ENCODE measurements around the gene ORC6.

ORC6 gene

DNA sequence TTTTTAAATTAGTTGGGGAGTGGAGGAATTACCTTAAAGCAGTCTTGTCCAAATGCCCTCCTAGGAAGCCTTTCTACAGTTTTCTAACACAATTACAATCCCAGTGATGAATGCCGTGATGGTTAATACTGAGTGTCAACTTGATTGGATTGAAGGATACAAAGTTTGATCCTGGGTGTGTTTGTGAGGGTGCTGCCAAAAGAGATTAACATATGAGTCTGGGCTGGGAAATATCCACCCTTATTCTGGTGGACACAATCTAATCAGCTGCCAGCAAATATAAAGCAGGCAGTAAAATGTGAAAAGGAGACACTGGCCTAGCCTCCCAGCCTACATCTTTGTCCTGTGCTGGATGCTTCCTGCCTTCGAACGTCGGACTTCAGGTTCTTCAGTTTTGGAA is 12.2 kb downstream of the ORC6 start:
- no peak for DNase-seq

DNA sequence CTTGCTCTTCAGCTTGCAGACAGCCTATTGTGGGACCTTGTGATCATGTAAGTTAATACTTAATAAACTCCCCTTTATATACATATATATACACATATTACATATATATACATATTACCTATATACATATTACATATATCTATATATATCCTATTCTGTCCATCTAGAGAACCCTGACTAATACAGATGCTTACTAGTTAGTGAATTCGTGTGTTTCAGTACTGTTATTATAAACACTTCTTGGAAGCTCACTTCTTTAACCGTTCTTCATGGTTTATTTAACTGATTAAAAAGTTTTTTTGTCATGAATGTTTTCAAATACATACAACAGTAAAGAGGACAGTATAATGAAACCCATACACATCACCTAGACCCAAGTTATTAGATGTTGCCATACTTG is 12.6 kb downstream of the ORC6 start:
- DNase-seq: no peak

DNA sequence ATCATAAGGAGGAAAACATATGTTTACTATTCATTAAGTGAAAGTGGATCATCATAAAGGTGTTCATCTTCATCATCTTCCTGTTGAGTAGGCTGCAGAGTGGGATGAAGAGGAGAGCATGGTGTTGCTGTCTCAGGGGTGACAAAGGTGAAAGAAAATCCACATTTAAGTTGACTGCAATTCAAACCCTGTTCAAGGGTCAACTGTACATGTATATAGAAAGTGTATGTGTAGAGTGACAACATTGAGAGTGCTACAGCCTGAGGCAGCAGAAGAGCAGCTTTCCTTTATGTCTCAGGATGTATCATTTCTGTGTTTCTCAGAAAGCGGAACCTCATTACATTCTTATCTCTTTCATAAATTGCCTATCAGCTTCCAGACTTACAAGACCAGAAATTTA is 17.2 kb downstream of the ORC6 start:
- DNase-seq: no peak

DNA sequence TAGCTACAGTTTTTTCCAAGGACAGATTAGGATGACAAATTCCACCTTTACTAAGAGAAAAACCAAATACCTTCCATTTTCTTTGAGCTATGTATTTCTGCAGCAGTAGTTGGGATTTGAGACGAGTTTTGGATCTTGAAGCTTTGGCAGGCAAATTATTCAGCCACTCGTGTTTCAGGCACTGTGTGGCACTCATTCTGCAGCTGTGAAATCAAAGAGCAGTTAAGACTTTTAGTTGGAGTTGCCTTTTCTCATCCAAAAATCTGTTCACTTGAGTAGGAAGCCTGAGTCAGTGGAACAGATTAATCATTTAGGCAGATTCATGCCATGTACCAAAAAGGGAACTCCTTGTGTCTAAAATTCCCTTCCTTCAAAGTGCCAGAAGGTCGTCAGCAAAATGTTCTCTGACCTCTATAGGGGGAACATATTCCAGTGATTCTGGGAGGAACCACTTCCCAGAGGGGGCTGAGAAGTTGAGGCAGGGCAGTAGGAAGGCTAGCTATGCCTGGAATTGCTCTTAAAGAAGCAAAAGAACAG is 20.1 kb downstream of the ORC6 start:
- no peak for DNase-seq

DNA sequence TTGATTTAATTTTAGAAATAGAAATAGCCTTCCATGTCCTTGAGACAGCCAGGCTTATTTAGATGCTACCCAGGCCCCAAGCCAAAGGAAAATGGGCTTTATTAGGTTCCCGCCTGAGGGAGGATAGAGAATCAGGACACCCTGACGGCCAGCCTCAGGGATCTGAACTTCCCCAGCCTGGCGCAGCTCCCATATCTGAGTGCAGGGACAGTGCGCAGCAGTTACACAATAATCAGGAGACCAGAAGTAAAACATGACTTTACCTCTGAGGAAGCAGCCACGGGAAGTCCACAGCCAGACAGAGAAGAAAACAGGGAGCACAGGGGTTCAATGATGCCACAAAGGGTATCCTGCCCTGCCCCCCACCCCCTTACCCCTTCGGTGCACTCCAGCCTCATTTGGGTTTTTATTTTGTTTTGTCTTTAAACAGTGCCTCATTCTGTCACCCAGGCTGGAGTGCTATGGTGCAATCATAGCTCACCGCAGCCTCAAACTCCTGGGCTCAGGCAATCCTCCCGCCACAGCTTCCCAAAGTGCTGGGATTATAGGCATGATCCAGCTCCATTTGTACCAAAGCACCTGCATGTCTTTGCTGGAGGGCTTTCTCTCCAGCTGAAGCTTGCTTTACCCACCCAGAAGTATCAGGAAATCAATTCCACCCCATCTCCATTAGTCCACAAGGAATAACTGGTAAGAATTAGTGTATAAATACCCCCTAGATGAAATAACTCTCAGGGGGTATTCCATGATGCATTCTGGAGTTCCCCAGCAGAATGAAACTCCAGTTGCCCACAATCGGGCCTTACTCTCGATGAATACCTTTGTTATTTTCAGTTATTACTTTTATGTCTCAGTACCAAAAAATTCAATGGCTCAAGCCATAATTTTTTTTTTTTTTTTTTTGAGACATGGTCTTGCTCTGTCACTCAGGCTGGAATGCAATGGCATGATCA is 21.9 kb downstream of the ORC6 start:
- DNase-seq: no peak

DNA sequence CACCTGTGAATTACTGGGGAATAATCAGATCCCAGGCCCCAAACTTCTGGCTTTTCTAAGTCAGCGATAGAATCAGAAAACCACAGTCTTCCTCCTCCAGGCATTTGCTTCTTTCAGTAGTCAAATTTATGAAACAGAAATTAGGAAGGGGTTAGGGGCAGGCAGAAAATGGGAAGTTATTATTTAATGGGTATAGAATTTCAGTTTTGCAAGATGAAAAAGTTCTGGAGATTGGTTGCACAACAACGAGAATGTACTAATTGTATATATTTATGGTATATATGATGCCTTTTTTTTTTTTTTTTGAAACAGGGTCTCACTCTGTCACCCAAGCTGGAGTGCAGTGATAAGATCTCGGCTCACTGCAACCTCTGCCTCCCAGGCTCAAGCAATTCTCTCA is 23.5 kb downstream of the ORC6 start:
- no peak for DNase-seq

DNA sequence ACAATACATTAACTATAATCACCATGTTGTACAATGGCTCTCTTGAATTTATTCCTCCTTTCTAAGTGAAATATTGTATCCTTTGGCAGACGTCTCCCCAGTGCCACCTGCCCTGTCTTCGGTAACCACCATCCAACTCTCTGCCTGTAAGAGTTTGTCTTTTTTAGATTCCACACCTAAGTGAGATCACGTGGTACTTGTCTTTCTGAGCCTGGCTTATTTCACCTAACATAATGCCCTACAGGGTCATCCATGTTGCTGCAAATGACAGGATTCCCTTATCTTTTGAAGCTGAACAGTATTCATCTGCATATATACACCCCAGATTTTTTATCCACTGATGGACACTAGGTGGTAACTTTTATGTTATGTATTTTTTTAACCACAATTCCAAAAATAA is 24.2 kb downstream of the ORC6 start:
- DNase-seq: no peak

DNA sequence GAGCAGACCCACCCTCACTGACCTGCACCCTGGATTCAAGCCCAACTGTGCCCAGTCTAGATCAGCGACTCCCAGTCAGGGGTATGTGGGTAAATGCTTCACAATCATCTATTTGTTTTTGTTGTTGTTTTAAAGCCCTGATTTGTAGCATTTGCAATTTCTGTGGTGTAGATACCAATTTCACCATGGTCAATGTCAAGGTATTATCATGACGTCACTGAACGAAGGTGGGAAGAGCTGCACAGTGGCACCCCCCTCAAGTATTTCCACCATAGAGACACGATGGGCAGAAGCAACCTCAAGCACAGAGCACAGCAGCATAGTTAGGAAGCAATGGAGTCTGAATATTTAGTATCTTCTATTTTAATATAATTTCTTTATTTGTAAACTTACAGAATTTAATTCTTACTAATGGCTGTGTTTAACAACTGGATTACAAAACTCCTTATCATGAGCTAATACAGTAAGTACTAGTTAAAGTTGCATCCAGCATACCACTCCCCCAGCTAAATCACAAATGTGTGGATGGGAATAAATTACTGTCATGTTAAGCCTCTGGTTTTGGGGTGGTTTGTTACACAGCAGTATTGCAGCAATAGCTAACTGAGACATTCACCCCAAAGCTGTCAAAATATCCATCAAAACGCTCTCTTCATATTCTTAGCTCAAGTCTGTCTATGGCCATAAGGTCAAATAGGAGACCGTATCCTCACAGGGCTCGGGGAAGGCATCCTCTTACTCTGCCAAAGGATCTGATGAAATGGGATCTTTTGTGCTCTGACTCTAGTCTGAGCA is 25.5 kb downstream of the ORC6 start:
- no peak for DNase-seq

DNA sequence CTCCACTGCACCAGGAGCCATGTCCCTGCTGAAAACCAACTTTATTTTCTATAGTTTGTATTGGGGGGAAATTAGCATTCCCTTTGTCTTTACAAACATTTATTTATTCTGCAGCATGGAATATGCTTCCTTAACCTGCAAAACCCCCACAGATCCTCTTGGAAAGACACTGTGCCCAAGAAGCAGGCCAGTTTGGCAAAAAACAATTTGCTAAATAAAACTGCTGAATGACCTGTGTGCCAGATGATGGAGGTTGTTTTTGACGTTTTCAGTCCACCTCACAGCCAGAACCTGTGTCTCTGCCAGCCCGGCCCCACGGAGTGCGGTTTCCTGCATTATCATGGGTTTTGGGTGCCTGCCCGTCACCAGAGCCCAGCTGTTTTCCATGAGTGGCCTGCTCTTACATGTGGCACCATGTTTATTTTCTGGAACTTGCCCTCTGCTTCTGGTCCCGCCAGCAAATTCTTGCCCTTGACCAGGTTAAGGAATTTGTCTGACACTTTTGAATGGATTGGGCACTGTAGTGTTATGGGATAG is 26.4 kb downstream of the ORC6 start:
- DNase-seq: no peak

DNA sequence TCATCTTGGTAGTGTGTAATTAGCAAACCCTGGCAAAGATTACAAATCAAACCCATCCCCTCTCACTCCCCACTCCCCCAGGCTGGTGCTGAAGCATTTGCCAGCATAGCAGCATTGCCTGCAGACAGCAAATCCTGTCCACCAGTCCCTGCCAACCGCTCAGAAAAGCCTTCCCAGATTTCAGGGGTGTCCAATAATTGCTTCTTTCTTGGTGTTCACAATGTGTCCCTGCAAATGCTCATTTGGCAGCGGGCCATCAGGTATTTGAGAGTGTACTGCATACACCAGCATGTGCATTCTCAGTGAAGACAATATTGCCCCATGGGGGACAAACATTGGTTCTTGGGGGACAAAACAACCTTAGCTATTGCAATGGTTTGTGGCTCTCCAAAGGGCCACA is 28.2 kb downstream of the ORC6 start:
- no peak for DNase-seq

DNA sequence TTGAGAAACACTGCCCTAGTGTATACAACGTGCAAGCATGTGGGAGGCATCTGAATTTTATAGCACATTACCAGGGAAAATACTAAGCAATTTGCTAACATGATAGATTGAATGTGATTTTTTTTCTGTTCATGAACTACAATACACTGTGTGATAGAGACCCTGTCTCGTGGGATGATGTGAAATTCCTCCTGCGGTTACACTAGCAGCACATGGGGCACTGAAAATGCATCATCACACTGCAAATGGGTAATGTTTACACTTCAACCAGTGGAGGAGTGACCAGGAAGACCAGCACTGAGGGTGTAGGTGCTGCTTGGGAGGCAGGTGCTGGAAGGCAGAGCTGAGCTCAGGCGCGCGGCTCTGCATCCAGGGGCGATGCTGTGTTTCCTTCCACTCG is 28.8 kb downstream of the ORC6 start:
- no peak for DNase-seq

DNA sequence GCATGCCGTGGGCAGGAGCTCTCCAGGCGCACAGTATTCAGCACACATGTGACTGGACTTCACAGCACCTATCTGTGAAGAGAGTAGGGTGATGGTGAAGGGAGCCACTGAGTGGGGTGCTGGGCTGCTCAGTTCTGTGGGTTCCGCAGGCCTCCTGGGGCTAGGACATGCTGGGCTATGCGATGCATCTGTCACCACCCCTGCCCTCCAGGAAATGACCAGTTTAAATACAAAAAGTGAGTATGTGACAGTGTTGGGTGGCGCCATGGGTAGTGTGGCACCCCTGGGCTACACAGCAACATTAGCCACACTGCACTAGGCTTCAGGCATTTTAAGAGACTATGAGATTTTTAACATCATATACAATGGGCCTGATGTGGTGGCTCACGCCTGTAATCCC is 30.1 kb downstream of the ORC6 start:
- no peak for DNase-seq

DNA sequence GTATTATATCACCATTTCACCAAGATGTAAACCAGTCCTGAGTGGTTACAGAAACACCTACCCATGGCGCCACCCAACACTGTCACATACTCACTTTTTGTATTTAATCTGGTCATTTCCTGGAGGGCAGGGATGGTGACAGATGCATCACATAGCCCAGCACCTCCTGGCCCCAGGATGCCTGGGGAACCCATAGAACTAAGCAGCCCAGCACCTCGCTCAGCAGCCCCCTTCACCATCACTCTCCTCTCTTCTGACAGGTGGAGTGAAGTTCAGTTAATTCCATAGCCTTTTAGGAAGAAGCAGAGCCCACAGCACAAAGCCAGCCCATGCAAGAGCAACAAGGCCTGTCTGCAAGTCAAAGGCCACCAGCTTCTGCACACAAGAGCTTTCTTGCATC is 31.2 kb downstream of the ORC6 start:
- no peak for DNase-seq

DNA sequence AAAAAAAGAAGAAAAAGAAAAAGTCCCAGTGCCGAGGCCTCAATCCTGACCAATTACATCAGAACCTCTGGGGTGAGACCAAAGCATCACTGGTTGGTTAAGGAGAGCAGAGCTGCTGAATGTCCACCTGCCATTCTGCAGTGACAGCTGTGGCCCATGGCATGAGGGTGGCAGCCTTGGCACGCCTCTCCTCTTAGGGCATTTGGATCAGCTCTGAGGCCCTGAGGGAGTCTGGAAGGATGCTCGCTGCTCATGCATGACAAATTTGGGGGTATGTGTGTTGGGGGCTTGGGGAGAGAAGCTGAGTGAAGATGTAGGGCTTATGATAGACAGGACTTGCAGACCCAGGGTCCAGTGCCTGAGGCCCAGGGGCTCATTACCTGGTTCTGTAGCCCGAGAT is 32.4 kb downstream of the ORC6 start:
- DNase-seq: no peak

DNA sequence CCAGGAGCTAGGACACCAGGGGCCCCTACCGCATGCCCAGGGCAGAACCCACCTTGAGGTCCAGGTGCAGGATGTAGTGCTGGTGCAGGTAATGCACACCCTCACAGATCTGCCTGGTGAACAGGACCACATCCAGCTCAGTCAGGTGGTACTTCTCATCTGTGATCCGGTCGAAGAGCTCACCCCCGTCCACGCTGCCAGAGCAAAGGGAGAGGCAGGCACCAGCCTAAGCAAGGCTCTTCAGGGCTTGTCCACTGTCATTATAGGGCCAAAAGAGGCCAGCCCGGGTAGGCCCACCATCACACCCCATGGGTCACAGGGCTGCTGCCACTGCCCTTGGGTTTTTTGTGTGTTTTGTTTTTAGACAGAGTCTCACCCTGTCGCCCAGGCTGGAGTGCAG is 37.7 kb downstream of the ORC6 start:
- DNase-seq: no peak

DNA sequence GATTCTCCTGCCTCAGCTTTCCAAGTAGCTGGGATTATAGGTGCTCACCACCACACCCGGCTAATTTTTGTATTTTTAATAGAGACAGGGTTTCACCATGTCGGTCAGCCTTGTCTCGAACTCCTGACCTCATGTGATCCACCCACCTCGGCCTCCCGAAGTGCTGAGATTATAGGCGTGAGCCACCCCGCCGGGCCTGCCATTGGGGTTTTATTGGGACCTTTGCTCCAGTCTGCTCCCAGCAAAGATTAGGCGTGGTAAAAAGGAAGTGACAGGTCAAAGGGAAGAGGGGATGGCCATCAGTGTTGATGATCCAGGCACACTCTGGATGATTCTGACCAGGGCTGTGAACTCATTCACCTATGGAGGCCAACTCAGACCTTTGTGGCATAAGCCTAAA is 38.2 kb downstream of the ORC6 start:
- no peak for DNase-seq

DNA sequence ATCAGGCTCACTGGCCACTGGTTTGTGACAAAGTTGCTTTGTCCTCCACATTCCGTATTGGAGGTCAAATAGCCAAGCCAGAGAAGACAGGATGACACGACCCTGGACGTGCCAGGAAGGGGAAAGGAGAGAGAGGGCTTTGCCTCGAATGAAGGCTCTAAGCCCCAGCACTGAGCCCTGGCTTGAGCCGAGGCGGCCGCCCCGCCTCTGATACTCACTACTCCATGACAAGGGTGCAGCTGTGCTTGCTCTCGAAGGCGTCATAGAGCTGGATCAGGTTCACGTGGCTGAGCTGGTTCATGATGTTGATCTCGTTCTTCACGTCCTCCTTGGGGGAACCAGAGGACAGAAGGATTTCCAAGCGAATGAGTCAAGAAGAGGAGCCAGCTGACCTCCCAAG is 39.3 kb downstream of the ORC6 start:
- no peak for DNase-seq

DNA sequence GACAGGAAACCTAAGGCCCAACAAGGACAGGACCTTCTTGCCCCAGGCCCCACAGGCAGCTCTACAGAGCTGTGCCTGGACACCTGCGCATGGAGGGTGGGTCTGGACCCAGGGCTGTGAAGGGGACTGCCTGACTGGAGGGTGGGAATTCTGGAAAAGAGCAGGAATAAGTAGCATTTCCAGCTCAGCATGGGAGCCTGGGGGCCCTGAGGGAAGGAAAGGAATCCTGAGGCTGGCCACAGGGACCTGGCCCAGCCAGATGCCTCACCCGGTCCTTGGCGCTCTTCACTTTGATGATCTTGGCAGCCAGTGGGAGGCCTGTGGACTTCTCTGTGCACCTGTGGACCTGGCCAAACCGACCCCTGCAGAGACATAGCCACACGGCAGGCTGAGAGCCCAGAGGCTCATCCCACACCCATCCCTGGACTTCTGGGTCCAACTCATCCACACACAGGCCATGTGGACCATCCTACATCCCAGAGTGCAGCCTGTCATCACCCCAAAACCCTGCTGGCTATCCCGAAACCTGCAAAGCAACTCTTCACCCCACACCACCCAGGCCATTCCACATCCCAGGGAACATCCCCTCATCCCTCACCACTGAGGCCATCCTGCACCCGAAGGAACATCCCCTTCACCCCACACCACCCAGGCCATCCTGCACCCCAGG is 40.0 kb downstream of the ORC6 start:
- DNase-seq: no peak

DNA sequence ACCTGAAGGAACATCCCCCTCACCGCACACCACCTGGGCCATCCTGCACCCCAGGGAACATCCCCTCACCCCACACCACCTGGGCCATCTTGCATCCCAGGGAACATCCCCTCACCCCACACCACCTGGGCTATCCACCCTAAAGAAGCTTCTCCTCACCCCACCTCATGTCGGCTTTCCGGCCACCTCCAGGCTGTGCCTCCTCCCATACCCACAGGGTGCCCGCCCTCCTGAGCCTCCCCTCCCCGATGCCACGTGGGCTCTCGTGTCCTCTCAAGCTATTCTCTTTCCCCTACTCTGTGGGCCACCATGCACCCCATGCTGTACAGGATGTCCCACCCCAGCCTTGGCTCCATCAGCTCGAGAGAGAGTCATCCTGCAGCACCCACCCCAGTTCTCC is 40.7 kb downstream of the ORC6 start:
- no peak for DNase-seq

DNA sequence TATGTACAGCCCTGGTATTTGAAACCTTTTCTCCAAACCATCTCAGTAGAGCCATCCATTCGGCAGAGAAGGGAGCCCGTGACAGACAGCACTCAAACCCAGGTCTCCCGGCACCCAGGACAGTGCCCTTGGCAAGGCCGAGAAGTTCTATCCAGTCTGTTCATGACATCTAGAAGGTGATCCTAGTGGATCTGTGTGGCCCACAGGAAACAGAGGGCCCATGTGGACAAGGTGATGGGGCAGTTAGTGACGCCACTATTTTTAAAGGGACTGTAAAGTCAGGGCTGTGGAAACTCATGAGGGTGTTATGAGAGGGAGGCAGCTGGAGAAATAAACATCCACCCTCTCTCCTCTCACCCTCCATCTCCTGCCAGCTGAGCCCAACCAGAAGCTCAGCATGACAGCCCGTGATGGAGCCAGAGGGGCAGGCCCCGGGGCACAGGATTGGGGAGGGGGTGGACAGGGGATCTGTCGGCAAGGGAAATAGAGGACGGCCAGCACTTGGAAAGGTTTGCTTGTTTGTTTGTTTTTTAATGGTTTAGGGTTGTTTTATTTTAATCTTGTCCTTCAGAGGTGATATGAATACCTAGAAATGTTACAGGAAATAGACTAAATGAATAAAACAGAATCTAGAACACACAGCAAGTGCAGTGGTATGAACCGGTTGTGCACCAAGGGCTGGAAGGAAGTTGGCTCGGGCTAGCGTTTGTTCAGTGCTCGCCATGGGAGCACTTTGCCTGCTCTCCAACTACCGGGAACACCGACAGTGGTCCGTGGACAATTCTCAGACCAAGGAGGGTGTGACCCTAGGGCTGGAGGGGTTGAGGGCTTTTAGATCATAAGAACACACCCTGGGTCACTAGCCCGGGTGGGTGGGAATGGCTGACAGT is 41.6 kb downstream of the ORC6 start:
- DNase-seq: no peak

DNA sequence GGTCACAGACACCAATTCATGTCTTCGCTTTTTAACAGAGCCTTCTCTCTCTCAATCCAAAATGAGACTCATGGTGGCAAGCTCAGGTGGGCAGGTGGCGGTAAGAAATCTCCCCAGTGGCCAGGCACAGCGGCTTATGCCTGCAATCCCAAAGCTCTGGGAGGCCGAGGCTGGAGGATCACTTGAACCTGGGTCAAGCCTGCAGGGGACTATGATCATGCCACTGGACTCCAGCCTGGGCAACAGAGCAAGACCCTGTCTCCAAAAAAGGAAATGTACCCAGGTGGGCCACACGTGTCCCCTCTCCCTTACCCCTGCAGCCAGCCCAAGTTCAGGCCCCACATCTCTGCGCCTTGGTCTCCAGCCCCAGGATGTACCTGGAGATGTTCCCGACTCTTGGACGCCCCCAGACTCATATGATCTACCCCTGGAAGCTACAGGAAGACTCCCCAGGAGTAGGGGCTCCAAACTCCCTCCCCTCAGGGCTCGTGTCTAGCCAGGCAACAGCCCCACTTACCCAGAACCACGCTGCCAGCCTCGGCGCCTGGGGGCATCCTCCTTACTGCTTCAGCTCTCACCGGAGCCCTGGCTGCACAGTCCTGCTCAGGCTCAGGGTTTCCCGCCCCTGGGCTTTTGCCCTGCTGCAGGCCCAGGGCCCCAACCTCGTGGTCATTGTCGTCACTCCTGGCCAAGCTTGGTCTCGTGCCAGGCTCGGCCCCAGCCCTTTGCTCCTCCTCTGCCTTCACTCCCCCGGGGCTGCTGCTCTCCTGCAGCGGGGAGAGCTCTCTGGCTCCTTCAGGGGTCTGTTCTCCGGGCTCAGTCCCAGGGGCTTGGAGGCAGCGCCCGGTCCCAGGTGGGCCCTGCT is 42.5 kb downstream of the ORC6 start:
- no peak for DNase-seq

All from 8988T (cell line).